CD4-positive, alpha-beta T cell treated with Interleukin-6 at 100 ng/mL for 8 hours (primary cell): ENCODE results near the gene SPIN4.
"Not testable (repeated sequence)": the region's sequence is repeated elsewhere in the genome, so short reads cannot be mapped to it uniquely, and the experiment has no call there.

ENCODE experiments used
- DNase-seq: peaks from one replicate; pipeline ENCODE4 v3.0.0-alpha.2; 2020; ENCODE audit warnings: mixed read lengths, low spot score

The SPIN4 gene

GRCh38 chrX:63350941-63351616 lies at the start of gene SPIN4:
Gene SPIN4 (minus strand): TSS chrX:63351332. CDS start chrX:63350819, 513 bp downstream.
- DNase-seq: peak; percentile 45

DNA sequence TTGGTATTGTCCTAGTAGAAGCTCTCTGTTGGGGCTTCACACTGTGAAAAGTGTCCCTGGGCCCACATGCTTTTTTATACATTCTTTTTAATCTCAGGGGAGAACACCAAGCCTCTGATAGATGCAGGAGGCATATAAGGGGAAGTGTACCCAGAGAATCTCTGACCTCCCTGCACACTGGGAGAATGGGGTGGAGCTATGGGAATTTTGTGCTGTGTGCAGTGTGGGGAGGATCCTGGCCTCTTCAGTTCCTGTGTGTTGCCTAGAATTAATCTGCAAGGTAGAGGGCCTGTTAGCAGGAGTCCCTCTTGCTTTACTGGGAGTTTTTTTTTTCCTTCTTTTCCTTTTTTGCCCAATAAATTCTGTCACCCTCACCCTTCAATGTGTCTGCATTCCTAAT lies 49.2 kb upstream of the SPIN4 start:
- DNase-seq: no peak

GRCh38 chrX:63394872-63395271 lies 43.7 kb upstream of the SPIN4 start:
- DNase-seq: no peak

DNA sequence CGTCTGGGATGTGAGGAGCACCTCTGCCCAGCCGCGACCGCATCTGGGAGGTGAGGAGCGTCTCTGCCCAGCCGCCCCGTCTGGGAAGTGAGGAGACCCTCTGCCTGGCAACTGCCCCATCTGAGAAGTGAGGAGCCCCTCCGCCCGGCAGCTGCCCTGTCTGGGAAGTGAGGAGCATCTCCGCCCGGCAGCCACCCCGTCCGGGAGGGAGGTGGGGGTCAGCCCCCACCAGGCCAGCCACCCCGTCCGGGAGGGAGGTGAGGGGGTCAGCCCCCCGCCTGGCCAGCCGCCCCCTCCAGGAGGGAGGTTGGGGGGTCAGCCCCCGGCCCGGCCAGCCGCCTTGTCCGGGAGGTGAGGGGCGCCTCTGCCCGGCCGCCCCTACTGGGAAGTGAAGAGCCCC lies 42.0 kb upstream of the SPIN4 start:
- not testable (repeated sequence) for DNase-seq

DNA sequence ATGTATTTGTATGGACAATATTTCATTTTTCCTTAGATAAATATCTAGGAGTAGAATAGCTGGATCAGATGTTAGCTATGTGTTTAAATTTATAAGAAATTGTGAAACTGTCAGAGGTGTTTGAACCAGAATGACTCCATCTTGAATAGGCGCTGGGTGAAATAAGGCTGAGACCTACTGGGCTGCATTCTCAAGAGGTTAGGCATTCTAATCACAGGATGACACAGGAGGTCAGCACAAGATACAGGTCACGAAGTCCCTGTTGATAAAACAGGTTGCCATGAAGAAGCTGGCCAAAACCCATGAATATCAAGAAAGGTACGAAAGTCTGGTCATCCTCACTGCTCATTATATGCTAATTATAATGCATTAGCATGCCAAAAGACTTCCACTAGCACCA lies 36.3 kb upstream of the SPIN4 start:
- DNase-seq: no peak

- DNase-seq: not testable (repeated sequence)
Observed at GRCh38 chrX:63384263-63384662, 33.1 kb upstream of the SPIN4 start.

DNA sequence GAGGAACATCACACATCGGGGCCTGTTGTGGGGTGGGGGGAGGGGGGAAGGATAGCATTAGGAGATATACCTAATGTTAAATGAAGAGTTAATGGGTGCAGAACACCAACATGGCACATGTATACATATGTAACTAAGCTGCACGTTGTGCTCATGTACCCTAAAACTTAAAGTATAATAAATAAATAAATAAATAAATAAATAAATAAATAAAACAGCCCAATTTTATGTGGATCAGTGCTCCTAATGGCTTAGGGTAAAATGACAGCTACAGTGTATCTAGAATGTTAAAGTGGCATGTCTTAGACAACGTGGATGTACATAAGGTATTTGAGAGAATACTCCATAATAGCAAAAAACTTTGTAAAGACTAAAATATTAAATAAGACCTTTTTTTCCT lies 21.9 kb upstream of the SPIN4 start:
- DNase-seq: not testable (repeated sequence)

- not testable (repeated sequence) for DNase-seq
Observed at GRCh38 chrX:63367699-63368098, 16.6 kb upstream of the SPIN4 start.

DNA sequence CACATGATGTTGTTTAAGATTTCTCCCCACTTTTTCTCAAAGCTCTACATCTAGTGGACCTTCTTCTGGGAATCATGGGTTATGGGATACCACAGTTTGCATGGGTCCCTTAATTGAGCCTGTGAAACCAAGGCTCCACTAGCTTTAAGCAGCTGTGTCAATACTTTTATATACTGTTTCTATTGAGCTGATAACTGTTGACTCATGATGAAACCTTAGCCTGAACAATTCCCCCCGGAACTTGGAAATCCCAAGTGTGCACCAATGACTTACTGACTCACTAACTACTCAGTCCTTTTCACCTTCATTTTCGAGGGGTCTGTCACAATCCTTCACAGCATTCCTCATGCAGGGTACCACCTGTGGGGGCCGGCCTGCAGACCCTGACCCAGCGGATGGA lies 12.7 kb upstream of the SPIN4 start:
- DNase-seq: no peak

DNA sequence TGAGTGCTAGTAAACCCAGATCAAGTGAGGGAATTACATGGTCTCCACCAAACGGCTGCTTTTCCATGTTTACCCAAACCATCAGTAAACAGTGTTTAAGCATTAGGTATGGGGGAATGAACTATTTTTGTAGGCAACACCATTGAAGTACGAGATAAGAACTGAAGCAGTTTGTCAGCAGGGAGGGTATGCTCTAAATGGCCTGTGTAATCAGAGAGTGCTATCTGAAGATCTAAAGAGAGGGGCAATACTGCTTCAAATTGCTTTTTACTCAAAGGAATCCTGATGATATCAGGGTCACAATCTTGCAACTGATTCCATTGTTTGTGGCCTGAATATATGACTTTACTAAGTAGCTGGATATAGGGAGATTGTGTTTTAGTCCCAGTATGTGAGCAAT lies 10.4 kb upstream of the SPIN4 start:
- no peak for DNase-seq

DNA sequence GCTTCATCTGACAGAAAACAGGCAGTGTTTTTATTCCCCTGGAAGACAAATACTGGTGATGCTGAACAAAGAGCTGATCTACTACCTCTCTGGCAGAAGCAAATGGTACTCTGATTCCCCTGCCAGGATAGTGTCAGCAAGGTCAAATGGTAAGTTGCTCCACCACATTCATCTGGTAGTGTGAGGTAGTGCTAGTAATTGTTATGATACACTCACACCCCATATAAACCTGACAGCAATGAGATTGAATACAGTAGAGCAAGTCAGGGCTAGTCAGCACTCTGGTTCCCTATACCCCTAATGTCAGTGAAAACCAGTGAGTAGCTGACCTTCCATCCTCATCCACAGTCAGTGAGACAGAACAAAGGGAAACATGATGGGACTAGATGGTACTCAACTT lies 3.4 kb upstream of the SPIN4 start:
- no peak for DNase-seq

GRCh38 chrX:63350465-63350877 lies 661 bp downstream of the SPIN4 start:
- no peak for DNase-seq

DNA sequence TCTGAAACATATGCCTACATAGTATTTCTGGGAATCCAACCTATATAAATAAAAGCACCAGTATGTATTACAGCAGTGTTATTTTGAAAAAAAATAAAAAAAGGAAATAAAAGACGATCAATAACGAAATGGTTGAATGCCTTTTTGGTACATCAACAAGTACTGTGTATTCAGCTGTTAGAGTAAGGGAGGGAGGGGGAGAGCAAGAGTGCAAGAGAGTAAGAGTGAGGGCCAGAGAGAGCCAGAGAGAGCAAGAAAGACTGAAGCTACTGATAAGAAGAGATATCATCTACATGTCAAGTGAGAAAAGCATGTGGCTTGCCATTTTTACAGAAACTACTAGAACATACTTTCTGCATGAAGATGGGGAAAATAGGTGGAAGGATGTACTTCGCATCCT lies 1.8 kb downstream of the SPIN4 start:
- DNase-seq: no peak

DNA sequence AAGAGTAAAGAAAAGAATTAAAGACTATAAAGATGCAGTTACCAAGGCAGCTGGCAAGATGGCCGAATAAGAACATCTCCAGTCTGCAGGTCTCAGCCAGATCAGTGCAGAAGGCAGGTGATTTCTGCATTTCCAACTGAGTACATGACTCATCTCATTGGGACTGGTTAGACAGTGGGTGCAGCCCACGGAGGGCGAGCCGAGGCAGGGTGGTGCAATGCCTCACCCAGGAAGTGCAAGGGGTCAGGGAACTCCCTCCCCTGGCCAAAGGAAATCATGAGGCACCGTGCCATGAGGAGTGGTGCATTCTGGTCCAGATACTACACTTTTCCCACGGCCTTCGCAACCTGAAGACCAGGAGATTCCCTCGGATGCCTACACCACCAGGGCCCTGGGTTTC lies 20.5 kb downstream of the SPIN4 start:
- DNase-seq: no peak

GRCh38 chrX:63327788-63328187 lies 23.3 kb downstream of the SPIN4 start:
- DNase-seq: no peak

DNA sequence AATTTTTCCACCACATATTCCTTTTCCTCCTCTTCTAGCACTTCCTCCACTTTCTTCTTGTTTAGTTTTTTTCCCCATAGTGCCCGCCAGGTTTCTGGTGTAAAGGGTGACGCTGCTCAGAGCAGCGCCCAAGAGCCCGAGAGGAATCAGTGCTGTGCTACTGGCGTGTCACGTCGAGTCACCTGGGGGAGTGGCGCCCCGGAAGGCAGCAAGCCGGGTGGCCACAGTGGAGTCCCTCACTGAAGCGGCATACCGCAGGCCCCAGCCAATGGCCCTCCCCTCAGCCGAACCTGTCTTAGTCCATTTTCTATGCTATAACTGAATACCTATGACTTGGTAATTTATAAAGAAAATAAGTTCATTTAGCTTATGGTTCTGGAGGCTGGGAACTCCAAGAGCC lies 51.5 kb downstream of the SPIN4 start:
- DNase-seq: no peak
